ENCODE measurements around the gene HES6.
"Not testable (repeated sequence)": the region's sequence is repeated elsewhere in the genome, so short reads cannot be mapped to it uniquely, and the experiment has no call there.

Gene HES6

DNA sequence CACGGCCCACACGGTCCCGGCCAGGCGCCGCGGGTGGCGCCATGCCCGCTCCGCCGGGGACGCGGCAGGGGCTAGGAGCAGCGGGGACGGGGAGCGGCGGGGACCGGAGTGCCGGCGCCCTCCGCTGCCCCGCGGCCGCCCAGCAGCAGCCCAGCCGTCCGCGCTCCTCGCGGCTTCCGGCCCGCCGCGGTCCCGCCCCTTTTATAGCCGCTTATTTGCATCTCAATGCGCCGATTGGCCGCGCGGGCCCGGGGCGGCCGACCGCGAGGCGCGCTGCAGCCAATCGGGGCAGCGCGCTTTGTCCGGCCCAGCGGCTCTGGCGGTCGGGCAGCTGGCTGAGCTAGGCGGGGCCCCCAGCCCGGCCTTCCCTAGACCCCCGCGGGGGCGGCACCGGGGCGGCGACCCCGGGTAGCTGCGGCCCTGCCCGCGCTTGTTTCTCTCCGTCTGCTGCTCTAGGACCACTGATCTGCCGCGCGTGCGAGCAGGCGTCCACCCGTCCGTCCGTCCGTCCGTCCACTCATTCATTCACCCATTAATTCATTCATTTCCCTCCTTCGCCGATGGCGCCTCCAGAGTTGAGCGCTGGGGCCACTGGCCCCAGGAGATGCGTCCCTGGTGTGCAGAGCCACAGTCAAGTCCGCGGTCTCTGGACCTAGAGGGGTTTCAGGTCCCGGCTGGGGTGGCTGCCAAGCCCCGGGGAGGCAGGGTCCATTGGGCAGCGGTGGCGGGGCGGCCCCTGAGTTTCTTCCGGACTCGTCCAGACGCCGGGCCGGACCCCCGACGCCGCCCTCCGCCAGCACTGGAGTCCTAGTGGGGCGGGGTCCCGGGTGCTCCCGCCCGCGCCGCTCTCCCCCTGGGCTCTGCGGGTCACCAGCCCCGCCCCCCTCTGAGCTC is at the start of gene HES6:
HES6 (minus strand) TSS at position 176 of the 894 bp plus-strand sequence; CDS start at position 43, 133 bp downstream.
- DNase-seq (ENCODE audit: low read depth) = peak; percentile 64

DNA sequence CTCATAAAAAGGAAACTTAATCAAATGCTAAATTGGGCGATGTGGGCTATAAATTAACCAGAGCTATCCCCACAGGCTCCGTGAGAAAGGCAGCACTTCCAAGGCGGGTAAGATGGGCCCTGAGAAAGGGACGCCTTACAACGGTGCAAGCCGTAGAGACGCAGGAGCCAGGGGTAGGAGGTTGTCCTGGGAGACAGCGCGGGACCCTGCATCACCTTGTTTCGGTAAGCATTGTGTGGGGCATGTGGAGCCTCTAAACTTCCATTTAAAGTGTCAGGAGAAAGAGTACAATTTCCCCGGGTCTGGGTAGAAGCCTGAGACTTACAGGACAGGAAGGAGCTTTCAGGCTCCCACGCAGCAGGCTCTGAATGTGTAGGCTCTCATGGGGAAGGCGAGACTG is 49.7 kb upstream of the HES6 start:
- DNase-seq (ENCODE audit: low read depth) = no peak

GRCh38 chr2:238288650-238289573 is 49.1 kb upstream of the HES6 start:
- peak; percentile 97 for DNase-seq (ENCODE audit: low read depth)

GRCh38 chr2:238287737-238288649 is 48.2 kb upstream of the HES6 start, which contains the start of gene PER2:
TSS of gene PER2 (minus strand) at chr2:238288610. CDS start at chr2:238277936, 10,674 bp downstream.
- DNase-seq (ENCODE audit: low read depth) = peak; percentile 22

GRCh38 chr2:238286987-238287736 is 47.3 kb upstream of the HES6 start:
- no peak for DNase-seq (ENCODE audit: low read depth)

- DNase-seq (ENCODE audit: low read depth) = no peak
Measured at GRCh38 chr2:238286551-238286950, 46.7 kb upstream of the HES6 start.

- no peak for DNase-seq (ENCODE audit: low read depth)
Measured at GRCh38 chr2:238286095-238286494, 46.3 kb upstream of the HES6 start.

DNA sequence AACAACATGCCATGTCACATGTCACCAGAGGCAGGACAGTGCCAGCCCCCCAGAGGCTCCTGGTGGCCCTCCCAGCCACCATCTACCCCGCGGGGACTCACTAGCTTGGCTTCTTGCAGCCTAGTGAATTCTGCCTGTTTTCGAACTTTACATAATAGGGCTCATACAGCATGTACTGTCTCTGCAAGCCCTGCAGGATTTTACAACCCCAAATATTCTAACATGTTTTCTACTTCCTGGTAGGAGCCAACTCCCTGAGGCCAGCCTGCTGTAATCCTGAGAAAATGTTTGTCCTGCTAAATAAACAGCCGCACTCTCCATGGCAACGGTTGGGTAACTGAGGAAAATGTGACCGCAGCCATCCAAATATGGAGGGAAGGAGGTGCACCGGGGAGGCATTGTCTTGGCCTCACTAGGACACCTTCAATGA is 45.8 kb upstream of the HES6 start:
- no peak for DNase-seq (ENCODE audit: low read depth)

- DNase-seq (ENCODE audit: low read depth) = no peak
Measured at GRCh38 chr2:238284802-238285515, 45.1 kb upstream of the HES6 start.

DNA sequence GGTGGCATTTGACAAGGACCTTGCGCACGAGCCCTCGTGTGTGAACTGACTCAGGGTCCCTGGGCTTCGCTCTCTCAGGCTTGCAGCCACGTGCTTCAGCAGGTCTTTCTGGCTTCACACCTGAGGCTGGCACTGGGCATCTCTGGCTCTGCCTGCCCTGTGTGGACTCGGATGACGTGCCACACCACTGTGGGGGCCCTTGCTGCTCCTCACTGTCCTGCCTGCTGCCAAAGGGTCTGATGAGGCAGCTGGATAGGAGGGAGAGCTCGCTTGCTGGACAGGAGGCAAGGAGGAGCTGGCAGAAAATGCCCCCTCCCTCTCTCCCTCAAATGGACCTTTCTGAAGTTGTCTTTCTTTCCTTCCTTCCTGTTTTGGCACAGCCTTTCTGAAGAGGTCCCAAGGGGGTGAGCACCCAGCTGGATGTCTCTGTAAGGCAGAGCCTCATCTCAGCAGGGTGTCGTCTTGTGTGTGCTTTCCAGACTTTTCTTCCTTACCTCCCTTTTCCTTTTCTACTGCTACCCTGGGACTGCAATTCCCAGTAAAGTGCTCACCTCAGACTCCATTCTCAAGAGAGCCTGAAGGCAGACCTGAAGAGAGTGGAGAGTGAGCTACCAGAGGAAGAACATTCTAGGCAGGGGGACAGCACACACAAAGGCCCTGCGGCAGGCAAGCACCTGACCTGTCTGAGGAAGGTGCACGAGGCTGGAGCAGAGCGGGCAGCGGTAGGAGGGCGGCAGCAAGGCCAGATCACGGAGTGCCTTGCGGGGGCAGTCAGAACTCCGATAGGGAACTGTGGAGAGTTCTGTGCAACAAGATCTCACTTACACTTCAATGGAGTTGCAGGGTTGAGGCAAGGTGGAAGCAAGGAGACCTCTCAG is 43.3 kb upstream of the HES6 start:
- no peak for DNase-seq (ENCODE audit: low read depth)

DNA sequence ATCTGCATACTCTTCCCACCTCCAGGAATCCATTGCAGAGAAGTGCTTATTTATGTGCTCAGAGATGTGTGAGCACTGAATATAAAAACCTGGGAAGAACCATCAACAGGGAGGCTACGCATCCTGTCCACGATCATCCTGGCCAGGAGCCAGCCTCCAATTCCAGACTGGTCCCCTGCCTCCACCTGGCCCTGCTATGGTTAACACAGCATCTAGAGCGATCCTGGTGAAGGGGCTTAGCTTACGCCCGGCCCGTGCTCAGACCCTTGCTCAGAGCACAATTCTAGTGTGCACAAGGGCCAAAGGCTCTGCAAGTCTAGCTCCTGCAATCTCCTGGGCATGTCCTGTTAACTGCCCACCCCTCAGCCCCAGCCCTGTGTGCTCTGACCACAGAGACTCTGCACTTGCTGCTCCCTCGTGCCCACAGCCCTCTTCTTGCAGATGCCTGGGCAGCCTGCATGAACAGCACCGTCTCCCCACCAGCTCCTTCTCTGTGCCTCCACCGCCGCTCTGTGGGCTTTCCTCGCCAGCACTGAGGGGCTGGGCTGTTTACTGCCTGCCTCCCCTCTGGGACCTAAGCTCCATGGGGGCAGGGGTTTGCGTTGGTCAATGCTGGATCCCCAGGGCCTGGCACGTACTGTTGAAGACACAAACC is 42.1 kb upstream of the HES6 start:
- no peak for DNase-seq (ENCODE audit: low read depth)

DNA sequence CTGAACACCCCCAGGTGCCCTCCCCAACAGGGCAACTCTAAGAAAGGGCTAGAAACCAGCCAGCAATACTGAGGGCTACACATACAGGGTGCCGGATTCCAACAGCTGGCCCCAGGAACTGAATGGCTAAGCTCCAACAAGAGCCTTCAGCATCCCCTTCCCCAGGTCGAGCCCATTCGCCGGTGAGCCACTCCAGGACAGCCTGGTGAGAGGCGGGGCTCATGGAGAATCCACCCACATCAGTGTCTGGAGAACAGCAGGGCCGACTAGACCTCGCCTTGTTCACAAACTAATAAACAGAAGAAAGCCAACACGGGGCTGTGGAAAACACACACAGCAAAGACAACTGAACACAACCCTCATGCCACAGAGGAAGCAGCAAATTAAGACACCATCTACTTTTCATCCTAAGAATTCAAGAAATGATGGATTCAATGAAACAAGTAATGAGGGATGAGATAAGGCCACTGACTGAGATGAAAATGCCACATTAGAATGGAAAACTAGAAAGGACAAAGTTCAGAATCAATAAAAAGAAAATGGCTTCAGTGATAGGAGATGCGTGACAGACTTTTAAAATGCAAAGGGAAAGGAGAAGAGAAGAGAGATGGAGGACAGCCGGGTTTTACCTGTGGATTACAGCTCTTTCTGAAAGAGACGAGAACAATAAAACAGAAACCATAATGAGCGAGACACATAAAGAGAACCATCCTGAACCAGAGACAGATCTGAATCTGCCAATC is 40.4 kb upstream of the HES6 start:
- no peak for DNase-seq (ENCODE audit: low read depth)

- DNase-seq (ENCODE audit: low read depth) = no peak
Measured at GRCh38 chr2:238279324-238279682, 39.5 kb upstream of the HES6 start.

DNA sequence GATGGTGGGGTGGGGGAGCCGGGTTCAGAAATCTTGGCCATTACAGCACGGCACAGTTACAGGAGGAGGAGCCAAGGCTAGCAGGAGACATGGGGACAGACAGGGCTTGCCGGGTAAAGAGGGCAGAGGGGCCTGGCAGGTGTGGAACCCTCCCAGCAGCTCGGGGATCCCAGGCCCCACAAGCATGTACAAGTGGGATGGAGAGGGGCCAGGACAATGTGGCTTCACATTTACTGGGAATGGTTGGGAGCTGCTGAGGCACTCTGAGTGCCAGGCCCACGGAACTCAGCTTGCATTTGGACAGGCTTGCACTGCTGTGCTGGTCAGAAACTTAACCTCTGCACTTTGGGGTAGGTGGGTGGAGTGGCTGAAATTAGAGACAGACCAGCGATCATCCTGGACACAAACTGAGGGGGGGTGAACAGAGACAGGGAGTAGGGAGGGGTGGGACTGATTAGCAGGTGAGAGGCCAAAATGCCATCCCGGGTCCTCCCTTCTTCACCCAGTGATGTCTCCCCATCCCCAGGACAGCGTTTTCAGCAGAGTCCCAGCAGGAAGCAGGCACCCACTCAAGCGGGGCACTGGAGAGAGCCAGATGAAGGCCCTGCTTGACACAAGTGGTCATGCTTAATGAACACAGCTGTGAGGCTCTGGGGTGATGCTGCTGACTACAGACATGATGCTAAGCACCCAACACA is 38.9 kb upstream of the HES6 start:
- DNase-seq (ENCODE audit: low read depth) = no peak

- DNase-seq (ENCODE audit: low read depth) = no peak
Measured at GRCh38 chr2:238277695-238278094, 37.9 kb upstream of the HES6 start.

DNA sequence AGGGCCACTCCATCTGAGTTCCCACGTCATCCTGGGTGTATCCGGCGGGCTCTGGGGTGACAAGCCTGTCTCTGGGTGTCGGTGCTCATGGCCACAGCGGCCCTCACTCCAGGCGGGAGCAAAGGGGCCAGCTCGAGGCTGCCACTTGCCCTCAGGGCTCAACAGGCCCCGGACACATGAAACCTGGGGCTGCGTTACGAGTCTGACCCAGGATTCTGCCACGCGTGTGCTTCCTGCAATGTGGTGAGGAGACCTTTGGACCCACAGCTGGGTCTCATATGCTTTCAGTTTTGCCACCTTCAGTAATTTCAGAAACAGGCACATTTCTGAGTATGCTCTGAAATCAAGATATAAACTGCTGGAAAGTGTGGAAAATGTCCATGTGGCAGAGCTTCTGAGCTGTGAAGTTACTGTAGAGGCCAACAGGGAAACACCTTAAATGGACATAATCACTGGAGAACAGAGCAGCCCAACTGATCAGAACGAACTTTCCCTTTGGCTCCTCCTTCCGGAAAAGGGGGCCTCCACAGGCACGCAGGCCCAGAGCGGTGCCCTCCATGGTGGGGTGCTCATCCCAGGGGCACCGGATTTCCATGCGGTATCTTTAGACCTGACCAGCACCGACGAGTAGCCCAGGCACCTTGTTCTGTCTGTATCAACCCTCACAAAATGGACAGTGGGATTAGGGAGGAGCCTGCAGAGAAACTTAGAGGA is 34.5 kb upstream of the HES6 start:
- DNase-seq (ENCODE audit: low read depth) = no peak

GRCh38 chr2:238273433-238273832 is 33.6 kb upstream of the HES6 start:
- not testable (repeated sequence) for DNase-seq (ENCODE audit: low read depth)

All from activated T-cell treated with anti-CD3 and anti-CD28 coated beads for 1 hour (primary cell).